H1 (cell line): ENCODE results near the gene CDK19. TPM values are rescaled to one million over a fixed set of nuclear protein-coding genes. Genes with fewer than 3 reads are reported as not detected.

Source experiments
- CTCF ChIA-PET: fragments of 300-600 bp; sonication (Branson Sonifier 250); formaldehyde crosslinking; loops from one replicate; lab custom pipeline; 2021; ENCODE audit not compliant: partially characterized antibody; lab: Charles Lee
- POLR2A ChIA-PET: fragments of 300-600 bp; sonication (Branson Sonifier 250); formaldehyde crosslinking; loops from one replicate; lab custom pipeline; 2021; ENCODE audit warnings: inconsistent platforms; ENCODE audit not compliant: partially characterized antibody; lab: Charles Lee
- DNase-seq, 2 experiments: peaks; one replicate each; pipeline versions ENCODE4 v3.0.0 to v3.0.0-alpha.2; 2010 to 2022; ENCODE audit warnings: low spot score in 2 of 2, low read depth in 1 of 2, mixed read lengths in 1 of 2
- FAIRE-seq: peaks from 2 replicates; lab custom pipeline; 2011; peaks lifted over from hg19 to GRCh38; lab: Jason Lieb, UNC
- H2AFZ ChIP-seq: 2 replicates; pipeline ENCODE4 v1.8.1; 2012; ENCODE audit warnings: low read length, inconsistent platforms
- H2AK5ac ChIP-seq: 2 replicates; pipeline ENCODE4 v1.6.1; 2013; ENCODE audit warnings: low read depth, low read length
- H2BK120ac ChIP-seq: replicated peaks from 2 replicates; pipeline ENCODE3; 2013; ENCODE audit warnings: low read depth, low read length, inconsistent platforms
- H2BK12ac ChIP-seq: 2 replicates; pipeline ENCODE4 v1.6.1; 2013; ENCODE audit warnings: low read depth, low read length
- H2BK15ac ChIP-seq: 2 replicates; pipeline ENCODE4 v1.6.1; 2013; ENCODE audit warnings: low read length
- H2BK20ac ChIP-seq: 2 replicates; pipeline ENCODE4 v1.6.1; 2013; ENCODE audit warnings: low read length
- H2BK5ac ChIP-seq: 2 replicates; pipeline ENCODE4 v1.6.1; 2013; ENCODE audit warnings: low read depth, low read length
- H3K14ac ChIP-seq: 2 replicates; pipeline ENCODE4 v1.6.1; 2013; ENCODE audit warnings: inconsistent platforms; ENCODE audit not compliant: insufficient read length
- H3K18ac ChIP-seq: 2 replicates; pipeline ENCODE4 v1.6.1; 2013; ENCODE audit warnings: low read length; ENCODE audit errors: extremely low read depth
- H3K23ac ChIP-seq: 2 replicates; pipeline ENCODE4 v1.6.1; 2013; ENCODE audit warnings: inconsistent platforms; ENCODE audit not compliant: insufficient read length
- H3K23me2 ChIP-seq: 2 replicates; pipeline ENCODE4 v1.6.1; 2013; ENCODE audit warnings: low read depth, low read length
- H3K27ac ChIP-seq: 2 replicates; pipeline ENCODE4 v1.6.1; 2011; ENCODE audit warnings: low read depth, low read length, inconsistent platforms
- H3K27me3 ChIP-seq, 4 experiments: replicated peaks in 1 of 4; 1 replicate in 1 of 4; 2 replicates in 3 of 4; pipeline versions ENCODE4 v1.6.1 to v1.8.1; 2011 to 2013; ENCODE audit warnings: low read length in 3 of 4, mild to moderate bottlenecking in 3 of 4, inconsistent platforms in 2 of 4, mixed read lengths in 2 of 4, moderate library complexity in 1 of 4; ENCODE audit not compliant: control insufficient read depth in 3 of 4, insufficient read depth in 3 of 4; ENCODE audit errors: extremely low read depth in 1 of 4
- H3K36me3 ChIP-seq, 4 experiments: 2 replicates each; pipeline versions ENCODE4 v1.6.1 to v1.8.1; 2011 to 2013; ENCODE audit warnings: mild to moderate bottlenecking in 4 of 4, low read length in 3 of 4, moderate library complexity in 2 of 4, control low read depth in 1 of 4, inconsistent platforms in 1 of 4; ENCODE audit not compliant: insufficient read depth in 4 of 4, control insufficient read depth in 2 of 4
- H3K4ac ChIP-seq: replicated peaks from 2 replicates; pipeline ENCODE3; 2013; ENCODE audit warnings: low read length, low read depth, mixed read lengths, inconsistent platforms; ENCODE audit not compliant: insufficient read length
- H3K4me1 ChIP-seq, 4 experiments: replicated peaks in 1 of 4; 1 replicate in 1 of 4; 2 replicates in 3 of 4; pipeline versions ENCODE4 v1.6.1 to v1.8.1; 2011 to 2013; ENCODE audit warnings: low read length in 3 of 4, inconsistent platforms in 2 of 4, mixed read lengths in 1 of 4; ENCODE audit not compliant: insufficient read depth in 4 of 4, control insufficient read depth in 3 of 4
- H3K4me2 ChIP-seq, 2 experiments: 2 replicates each; pipeline versions ENCODE4 v1.6.1 to v1.8.1; 2011 to 2013; ENCODE audit warnings: low read depth in 2 of 2, low read length in 2 of 2, control low read depth in 1 of 2, inconsistent platforms in 1 of 2, mild to moderate bottlenecking in 1 of 2; ENCODE audit not compliant: insufficient read depth in 1 of 2
- H3K4me3 ChIP-seq, 4 experiments: fragments of 200-600, 300-600 bp in 1 of 4; sonication (generic), shearing (Covaris generic), sonication (Bioruptor Twin) in 1 of 4; 2 replicates each; pipeline versions ENCODE4 v1.5.1 to v1.8.1; 2011 to 2016; ENCODE audit warnings: low read length in 4 of 4, low read depth in 3 of 4, control low read depth in 2 of 4, inconsistent platforms in 2 of 4, mild to moderate bottlenecking in 2 of 4, mixed read lengths in 1 of 4, moderate library complexity in 1 of 4; ENCODE audit not compliant: insufficient read depth in 2 of 4; ENCODE audit errors: extremely low read depth in 1 of 4
- H3K56ac ChIP-seq: replicated peaks from 2 replicates; pipeline ENCODE3; 2013; ENCODE audit warnings: low read depth, mild to moderate bottlenecking, mixed read lengths, low read length, inconsistent platforms; ENCODE audit not compliant: insufficient read length
- H3K79me1 ChIP-seq: 2 replicates; pipeline ENCODE4 v1.6.1; 2013; ENCODE audit warnings: low read depth, low read length, control low read depth
- H3K79me2 ChIP-seq, 2 experiments: 2 replicates each; pipeline versions ENCODE4 v1.6.1 to v1.8.1; 2012 to 2013; ENCODE audit warnings: low read length in 2 of 2, mild to moderate bottlenecking in 2 of 2, inconsistent platforms in 1 of 2; ENCODE audit not compliant: insufficient read depth in 2 of 2, control insufficient read depth in 1 of 2
- H3K9ac ChIP-seq, 4 experiments: replicated peaks in 1 of 4; 1 replicate in 1 of 4; 2 replicates in 3 of 4; pipeline versions ENCODE4 v1.6.1 to v1.8.1; 2011 to 2013; ENCODE audit warnings: low read depth in 3 of 4, low read length in 3 of 4, control low read depth in 2 of 4, mild to moderate bottlenecking in 2 of 4, moderate library complexity in 2 of 4, inconsistent platforms in 1 of 4; ENCODE audit errors: extremely low read depth in 1 of 4
- H3K9me3 ChIP-seq, 2 experiments: 2 replicates each; pipeline versions ENCODE4 v1.6.1 to v1.8.1; 2012 to 2013; ENCODE audit warnings: mild to moderate bottlenecking in 2 of 2, moderate library complexity in 2 of 2, control low read depth in 1 of 2, inconsistent platforms in 1 of 2, low read depth in 1 of 2, low read length in 1 of 2, mixed read lengths in 1 of 2; ENCODE audit not compliant: insufficient read depth in 2 of 2
- H4K20me1 ChIP-seq, 2 experiments: replicated peaks in 1 of 2; 2 replicates each; pipeline versions ENCODE3 to v1.8.1; 2011 to 2013; ENCODE audit warnings: inconsistent platforms in 2 of 2, low read length in 2 of 2, mild to moderate bottlenecking in 1 of 2; ENCODE audit not compliant: insufficient read depth in 2 of 2, control insufficient read depth in 1 of 2
- H4K5ac ChIP-seq: 2 replicates; pipeline ENCODE4 v1.6.1; 2013; ENCODE audit warnings: low read length, low read depth, mixed read lengths, inconsistent platforms; ENCODE audit not compliant: insufficient read length
- H4K8ac ChIP-seq: 2 replicates; pipeline ENCODE4 v1.8.0; 2013; ENCODE audit warnings: mild to moderate bottlenecking, moderate library complexity, low read length, inconsistent platforms; ENCODE audit not compliant: insufficient read depth; ENCODE audit errors: extremely low read depth
- H4K91ac ChIP-seq: replicated peaks from 2 replicates; pipeline ENCODE3; 2013; ENCODE audit warnings: low read length, mixed read lengths, inconsistent platforms; ENCODE audit not compliant: insufficient read length
- BACH1 ChIP-seq: IDR thresholded peaks from 2 replicates; pipeline ENCODE4 v1.6.1; 2012; ENCODE audit warnings: low read length, improper control_type of control experiment
- CREB1 ChIP-seq: IDR thresholded peaks from 2 replicates; pipeline ENCODE4 v1.6.1; 2012; ENCODE audit warnings: inconsistent platforms
- CTBP2 ChIP-seq: IDR thresholded peaks from 2 replicates; pipeline ENCODE4 v1.7.0; 2011; ENCODE audit warnings: borderline replicate concordance, mild to moderate bottlenecking, moderate library complexity, mixed read lengths, low read length; ENCODE audit not compliant: insufficient read depth, insufficient read length
- CTCF ChIP-seq, 3 experiments: IDR thresholded peaks; 1 replicate in 2 of 3; 2 replicates in 1 of 3; pipeline versions ENCODE4 v1.5.1 to v1.6.1; 2011; ENCODE audit warnings: low read length in 3 of 3, mild to moderate bottlenecking in 3 of 3, inconsistent platforms in 2 of 3, low read depth in 1 of 3, moderate library complexity in 1 of 3; ENCODE audit not compliant: insufficient read depth in 1 of 3; ENCODE audit errors: control extremely low read depth in 1 of 3
- POLR2A ChIP-seq, 2 experiments: IDR thresholded peaks; 1 replicate in 1 of 2; 2 replicates in 1 of 2; pipeline ENCODE4 v1.6.1; 2011; ENCODE audit warnings: low read depth in 2 of 2, low read length in 2 of 2, mild to moderate bottlenecking in 2 of 2; ENCODE audit errors: control extremely low read depth in 1 of 2
- POLR2AphosphoS5 ChIP-seq: IDR thresholded peaks from 2 replicates; pipeline ENCODE4 v1.6.1; 2011; ENCODE audit warnings: low read depth, low read length
- RAD21 ChIP-seq, 2 experiments: IDR thresholded peaks in 1 of 2; conservative IDR thresholded peaks in 1 of 2; 2 replicates each; pipeline ENCODE4 v1.6.1; 2011; ENCODE audit warnings: low read depth in 2 of 2, low read length in 2 of 2, improper control_type of control experiment in 1 of 2, inconsistent platforms in 1 of 2, mild to moderate bottlenecking in 1 of 2, moderate library complexity in 1 of 2
- RFX5 ChIP-seq: IDR thresholded peaks from 2 replicates; pipeline ENCODE4 v1.6.1; 2011; ENCODE audit warnings: low read depth, low read length, improper control_type of control experiment, borderline replicate concordance
- SIRT6 ChIP-seq: IDR thresholded peaks from one replicate; pipeline ENCODE4 v1.7.1; 2012; ENCODE audit warnings: low read length, inconsistent platforms
- SRF ChIP-seq: IDR thresholded peaks from 2 replicates; pipeline ENCODE4 v1.6.1; 2011; ENCODE audit warnings: mild to moderate bottlenecking, low read depth, low read length, moderate library complexity
- WGBS, 2 experiments: shearing (Covaris generic) in 1 of 2; methylation state at CpG; one replicate each; pipeline versions ENCODE4 v1.1.6 to v1.1.7; 2013 to 2015; ENCODE audit warnings: low lambda C conversion rate in 2 of 2, mixed read lengths in 2 of 2, inconsistent platforms in 1 of 2, low coverage in 1 of 2, missing lambda C conversion rate in 1 of 2; ENCODE audit not compliant: insufficient replicate concordance in 2 of 2, insufficient coverage in 1 of 2, insufficient read length in 1 of 2; ENCODE audit errors: extremely low coverage in 1 of 2, missing lambda C conversion rate in 1 of 2; 5-methylcytosine and 5-hydroxymethylcytosine counted together
- polyA plus RNA-seq, 7 experiments: library from polyadenylated mRNA; depleted of rRNA in 3 of 7; stranded (reverse) in 5 of 7; unstranded in 2 of 7; fragments of >200 nt in 5 of 7; fragments of 200-250 nt in 2 of 7; gene quantifications; 1 replicate in 5 of 7; 2 replicates in 1 of 7; 4 replicates in 1 of 7; pipeline versions ENCODE4 v1.2.1 to v1.2.3, GENCODE V29; 2011 to 2013; ENCODE audit warnings: missing spikeins in 2 of 7, mixed read lengths in 2 of 7
- total RNA-seq: library from RNA; stranded (reverse); fragmentation: NEBNext Ultra II Directional; extraction: Animal tissue kit (Norgen Biotek cat#: 25700); gene quantifications from 2 replicates; pipeline ENCODE4 v1.2.1, GENCODE V29; 2021

CDK19 gene
- total and polyA plus RNA-seq, 2 of the 8 experiments (the other 6 are each of a cell fraction or from before 2014, with no cell fraction given) = 4.9 to 12.6 TPM

DNA sequence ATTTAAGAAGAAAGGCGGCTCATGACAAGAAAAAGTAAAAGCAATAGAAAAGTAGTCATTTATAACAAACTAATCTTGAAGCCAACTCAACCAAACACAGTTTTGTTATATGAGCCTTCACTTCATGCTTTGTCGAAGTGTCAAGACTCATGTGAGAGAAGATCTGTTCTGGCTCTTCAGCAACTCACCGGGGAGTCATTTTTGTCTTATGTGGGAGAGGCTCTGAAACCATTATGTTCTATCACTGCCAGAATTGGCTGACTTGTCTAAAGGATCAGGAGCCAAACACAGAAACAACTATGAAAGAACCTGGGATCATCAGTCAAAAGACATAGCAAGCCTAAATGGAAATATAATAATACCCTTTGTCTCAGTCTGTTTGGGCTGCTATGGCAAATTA lies 105.2 kb downstream of the CDK19 start:
- no peak for FAIRE-seq
- Histone ChIP-seq H2BK12ac (no peak overlapping the region), H3K27ac (no peak overlapping the region), H3K4me3 (no peak overlapping the region), H3K4me2 (no peak overlapping the region), H3K4ac (no peak overlapping the region), H2AFZ (no peak overlapping the region), H4K8ac (no peak overlapping the region), H3K9me3 (no peaks in the 10 kb centered on the region), H2AK5ac (no peak overlapping the region), H4K20me1 (no peaks in the 10 kb centered on the region), H3K9ac (no peak overlapping the region), H3K79me2 (no peaks in the 10 kb centered on the region), H3K23ac (no peak overlapping the region), H4K91ac (no peak overlapping the region), H2BK20ac (no peak overlapping the region), H2BK120ac (no peak overlapping the region), H3K79me1 (no peaks in the 10 kb centered on the region; the same call in 1 of the 2 replicates), H3K27me3 (no peaks in the 10 kb centered on the region), H2BK15ac (no peak overlapping the region), H3K4me1 (peaks cover 0 to 6% (median 0%) of the 10 kb centered on the region in 4 experiments; a peak in 2 of 7 replicates), H3K56ac (no peak overlapping the region), H3K36me3 (no peaks in the 10 kb centered on the region), H3K18ac (no peak overlapping the region), H2BK5ac (no peak overlapping the region), H3K23me2 (no peaks in the 10 kb centered on the region; the same call in 1 of the 2 replicates), H3K14ac (no peak overlapping the region), H4K5ac (no peak overlapping the region)
- WGBS, 2 experiments = 86% methylated on average over 3 of the region's 3 CpGs; no CpG with 5 or more reads in 1 of the 2 experiments
- DNase-seq = no peak
- ChIA-PET CTCF (interaction anchor here (0.9 kb wide), 1 partner anchor 10 kb away, joined by 3 read pairs; no protein-coding TSS in a partner anchor), POLR2A (no interaction called here)
- TF ChIP-seq SRF (no peak), BACH1 (no peak), POLR2A (IDR thresholded peaks at IDR 0.05; ENCODE audit: control extremely low read depth in 1 of 2, low read depth in 2 of 2, low read length in 2 of 2) (no peak), CTCF (IDR thresholded peaks at IDR 0.05; ENCODE audit: control extremely low read depth in 1 of 3, insufficient read depth in 1 of 3, low read depth in 1 of 3, low read length in 3 of 3) (no peak), SIRT6 (no peak), RFX5 (no peak), CREB1 (no peak), POLR2AphosphoS5 (no peak), CTBP2 (no peak), RAD21 (IDR thresholded peaks at IDR 0.05 in 1 of 2, conservative IDR thresholded peaks at IDR 0.05 in 1 of 2; ENCODE audit: low read depth in 2 of 2, low read length in 2 of 2) (no peak)
